GM19025 (cell line): ENCODE measurements around the gene SLC35G1.

Experiments
- ATAC-seq: cut with Tn5 transposase; IDR thresholded peaks from one replicate; pipeline ENCODE4 v1.9.1; 2021; ENCODE audit warnings: mild to moderate bottlenecking, low read depth, moderate library complexity; ENCODE audit not compliant: unreplicated experiment

Gene SLC35G1, protein sequence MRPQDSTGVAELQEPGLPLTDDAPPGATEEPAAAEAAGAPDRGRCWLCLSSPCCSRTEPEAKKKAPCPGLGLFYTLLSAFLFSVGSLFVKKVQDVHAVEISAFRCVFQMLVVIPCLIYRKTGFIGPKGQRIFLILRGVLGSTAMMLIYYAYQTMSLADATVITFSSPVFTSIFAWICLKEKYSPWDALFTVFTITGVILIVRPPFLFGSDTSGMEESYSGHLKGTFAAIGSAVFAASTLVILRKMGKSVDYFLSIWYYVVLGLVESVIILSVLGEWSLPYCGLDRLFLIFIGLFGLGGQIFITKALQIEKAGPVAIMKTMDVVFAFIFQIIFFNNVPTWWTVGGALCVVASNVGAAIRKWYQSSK

DNA sequence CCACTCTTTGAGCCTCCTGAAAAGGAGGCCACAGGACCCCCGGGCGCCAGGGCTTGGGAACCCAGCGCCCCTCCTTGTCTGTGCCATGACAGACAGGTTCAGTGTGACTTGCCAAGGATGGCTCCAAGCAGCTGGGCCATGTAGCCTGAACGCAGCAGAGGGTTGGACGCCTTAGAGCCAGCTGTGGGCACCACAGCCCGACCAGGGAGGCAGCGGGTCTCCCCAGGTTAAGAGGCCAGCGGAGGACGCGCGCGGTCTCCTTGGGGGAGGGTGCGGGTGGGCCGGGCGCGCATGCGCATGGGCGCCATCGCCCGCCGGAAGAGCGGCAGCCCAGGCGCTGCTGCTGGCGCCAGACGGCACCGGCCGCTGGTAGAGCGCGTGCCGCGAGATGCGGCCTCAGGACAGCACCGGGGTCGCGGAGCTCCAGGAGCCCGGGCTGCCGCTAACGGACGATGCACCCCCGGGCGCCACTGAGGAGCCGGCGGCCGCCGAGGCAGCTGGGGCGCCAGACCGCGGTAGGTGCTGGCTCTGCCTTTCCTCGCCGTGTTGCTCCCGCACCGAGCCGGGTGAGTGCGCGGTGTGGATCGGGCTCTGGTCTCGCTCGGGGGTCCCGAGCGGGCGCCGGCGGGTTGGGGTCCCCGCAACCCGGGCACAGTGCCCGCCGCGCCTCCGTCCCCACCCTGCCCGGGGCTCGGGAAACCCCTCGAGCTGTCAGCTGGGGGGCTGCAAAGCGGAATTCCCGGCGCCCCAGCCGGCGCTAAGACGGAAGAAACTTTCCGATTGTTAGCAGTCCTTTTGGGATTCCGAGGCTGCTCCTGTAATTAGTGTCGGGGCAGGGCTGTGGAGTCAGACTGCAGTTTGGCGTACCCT lies at the start of gene SLC35G1:
TSS of gene SLC35G1 (plus strand) at position 333 of the 870 bp plus-strand sequence. CDS start at position 389, 56 bp downstream.
- peak; percentile 91 for ATAC-seq

DNA sequence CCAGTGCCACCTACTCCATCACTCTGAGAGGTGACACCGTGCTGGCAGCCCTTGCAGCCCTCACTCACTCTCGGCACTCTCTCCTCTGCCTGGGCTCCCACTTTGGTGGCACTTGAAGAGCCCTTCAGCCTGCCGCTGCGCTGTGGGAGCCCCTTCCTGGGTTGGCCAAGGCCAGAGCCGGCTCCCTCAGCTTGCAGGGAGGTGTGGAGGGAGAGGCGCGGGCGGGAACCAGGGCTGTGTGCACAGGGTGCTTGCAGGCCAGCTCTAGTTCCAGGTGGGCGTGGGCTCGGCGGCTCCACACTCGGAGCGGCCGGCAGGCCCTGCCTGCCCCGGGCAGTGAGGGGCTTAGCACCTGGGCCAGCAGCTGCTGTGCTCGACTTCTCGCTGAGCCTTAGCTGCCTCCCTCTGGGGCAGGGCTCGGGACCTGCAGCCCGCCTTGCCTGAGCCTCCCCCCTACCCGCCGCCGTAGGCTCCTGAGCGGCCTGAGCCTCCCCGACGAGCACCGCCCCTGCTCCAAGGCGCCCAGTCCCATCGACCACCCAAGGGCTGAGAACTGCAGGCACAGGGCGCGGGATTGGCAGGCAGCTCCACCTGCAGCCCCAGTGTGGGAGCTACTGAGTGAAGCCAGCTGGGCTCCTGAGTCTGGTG lies 48.7 kb upstream of the SLC35G1 start:
- ATAC-seq, result no peak

DNA sequence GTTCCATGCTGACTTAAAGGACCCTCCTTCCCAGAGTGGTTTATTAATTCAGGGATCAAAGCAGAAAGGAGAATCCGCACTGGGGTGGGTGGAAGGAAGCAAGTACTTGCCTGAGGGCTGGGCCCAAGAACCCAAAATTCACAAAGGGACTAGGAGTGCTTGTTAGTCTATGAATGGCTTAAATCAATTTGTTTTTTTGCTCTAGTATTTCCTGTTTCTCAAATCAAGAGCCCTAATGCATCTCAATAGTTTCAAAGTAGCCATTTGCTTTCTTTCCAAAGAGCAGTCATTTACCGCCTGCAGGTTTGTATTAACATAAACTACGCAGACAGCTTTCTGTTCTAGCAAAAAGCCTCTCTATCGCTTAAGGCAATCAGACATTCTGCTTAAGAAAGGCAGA lies 44.2 kb upstream of the SLC35G1 start:
- no peak for ATAC-seq

DNA sequence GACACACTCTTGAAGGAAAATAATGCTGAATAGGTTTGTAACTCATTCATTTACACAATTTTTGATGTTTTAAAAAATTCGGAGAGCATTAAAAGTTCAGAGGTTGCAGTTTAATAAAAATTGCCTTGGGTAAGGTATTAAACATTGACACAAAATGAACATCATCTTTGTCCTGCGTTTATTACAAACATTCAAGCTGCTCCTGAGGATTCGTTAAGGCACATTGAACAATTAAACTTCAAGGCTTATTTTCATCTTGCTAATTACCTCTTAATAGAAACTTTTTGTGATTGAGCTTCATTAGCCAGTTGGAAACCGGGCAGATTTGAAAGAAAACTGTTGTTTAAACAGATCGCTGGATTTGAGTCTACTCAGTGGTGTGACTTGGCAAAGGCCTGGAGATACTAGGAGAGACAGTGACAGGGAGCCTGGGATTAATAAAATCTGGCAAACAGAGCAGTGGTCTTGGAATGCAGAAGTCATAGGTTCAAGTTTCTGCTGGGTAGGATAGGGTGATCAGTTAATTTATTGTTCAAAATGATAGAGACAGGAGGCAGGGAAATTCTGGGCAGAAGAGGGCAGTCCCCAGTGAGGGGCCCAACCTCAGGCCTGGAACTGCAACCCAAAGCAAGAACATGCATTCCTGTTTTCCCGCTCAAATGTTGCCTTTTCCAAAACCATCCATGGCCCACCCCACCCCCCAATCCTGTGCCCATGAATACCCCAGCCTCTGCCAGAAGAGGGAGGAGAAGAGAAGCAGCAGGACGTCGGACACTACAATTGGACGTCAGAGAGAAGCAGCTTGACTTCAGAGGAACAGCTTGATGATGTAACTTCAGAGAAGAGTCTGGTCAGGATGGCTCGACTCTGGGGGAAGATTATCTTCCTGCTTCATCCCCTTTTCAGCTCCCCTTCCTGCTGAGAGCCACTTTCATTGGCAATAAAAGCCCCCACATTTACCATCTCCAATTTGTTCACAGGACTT lies 43.5 kb upstream of the SLC35G1 start:
- ATAC-seq, result no peak

DNA sequence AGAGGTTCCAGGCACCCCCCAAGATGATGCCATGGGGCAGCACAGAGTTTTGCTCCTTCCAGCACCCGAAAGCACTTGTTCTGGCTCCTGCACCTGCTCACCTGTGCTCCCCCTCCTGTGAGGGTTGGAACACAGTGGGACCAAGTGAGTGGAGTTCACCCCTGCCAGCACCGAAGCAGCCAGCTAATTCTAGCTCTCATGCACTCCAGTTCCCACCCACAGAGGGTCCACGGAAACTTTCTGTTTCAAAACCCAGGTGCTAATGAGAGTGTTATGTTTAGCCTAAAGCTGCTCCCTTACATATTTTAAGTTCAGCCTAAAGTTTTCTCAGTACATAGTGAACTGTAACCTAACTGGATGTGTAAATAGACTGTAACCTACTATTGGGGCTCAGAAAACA lies 42.6 kb upstream of the SLC35G1 start:
- no peak for ATAC-seq

DNA sequence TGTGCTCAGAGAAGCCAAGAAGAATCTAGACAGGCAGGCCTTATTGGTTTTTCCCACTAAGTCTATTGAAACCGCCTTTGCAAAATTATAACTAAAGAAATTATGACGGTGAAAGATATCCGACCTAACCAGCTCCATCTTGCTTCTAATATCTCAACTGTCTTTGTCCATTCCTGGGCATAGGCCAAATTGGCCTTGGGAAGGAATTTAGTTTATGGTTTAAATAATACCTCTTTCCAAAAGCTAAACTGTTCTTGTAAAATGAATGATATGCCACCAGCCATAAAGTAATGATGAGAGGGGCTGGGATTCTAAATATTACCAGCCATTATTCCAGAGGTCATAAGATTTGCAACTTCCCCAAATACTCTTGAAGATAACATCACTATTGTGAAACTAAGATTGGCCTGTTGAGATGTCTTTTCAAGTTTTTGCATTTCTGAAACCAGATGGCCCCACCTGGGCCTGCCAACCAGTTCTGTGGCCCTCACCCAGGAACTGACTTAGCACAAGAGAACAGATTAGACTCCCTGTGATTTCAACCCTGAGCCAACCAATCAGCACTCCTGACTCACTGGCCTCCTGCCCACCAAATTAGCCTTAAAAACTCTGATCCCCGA lies 41.2 kb upstream of the SLC35G1 start:
- no peak for ATAC-seq

DNA sequence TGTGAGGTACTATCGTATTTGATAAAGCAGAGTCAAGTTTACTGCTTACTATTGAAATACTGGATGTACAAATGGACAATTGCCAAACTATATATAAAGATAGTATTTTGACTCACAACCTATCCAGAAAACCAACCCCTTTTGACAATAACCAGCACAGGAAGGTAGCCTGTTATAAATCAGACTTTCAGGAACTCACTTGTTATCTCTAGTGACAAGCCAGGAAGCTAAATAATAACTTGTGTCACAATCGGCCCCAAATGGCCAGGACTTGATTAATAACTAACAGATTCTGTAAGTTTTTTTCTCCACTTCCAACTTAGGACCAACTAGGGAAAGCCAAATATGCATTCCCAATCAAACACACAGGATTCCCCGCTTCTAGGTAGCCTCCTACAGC lies 38.8 kb upstream of the SLC35G1 start:
- ATAC-seq, result no peak

DNA sequence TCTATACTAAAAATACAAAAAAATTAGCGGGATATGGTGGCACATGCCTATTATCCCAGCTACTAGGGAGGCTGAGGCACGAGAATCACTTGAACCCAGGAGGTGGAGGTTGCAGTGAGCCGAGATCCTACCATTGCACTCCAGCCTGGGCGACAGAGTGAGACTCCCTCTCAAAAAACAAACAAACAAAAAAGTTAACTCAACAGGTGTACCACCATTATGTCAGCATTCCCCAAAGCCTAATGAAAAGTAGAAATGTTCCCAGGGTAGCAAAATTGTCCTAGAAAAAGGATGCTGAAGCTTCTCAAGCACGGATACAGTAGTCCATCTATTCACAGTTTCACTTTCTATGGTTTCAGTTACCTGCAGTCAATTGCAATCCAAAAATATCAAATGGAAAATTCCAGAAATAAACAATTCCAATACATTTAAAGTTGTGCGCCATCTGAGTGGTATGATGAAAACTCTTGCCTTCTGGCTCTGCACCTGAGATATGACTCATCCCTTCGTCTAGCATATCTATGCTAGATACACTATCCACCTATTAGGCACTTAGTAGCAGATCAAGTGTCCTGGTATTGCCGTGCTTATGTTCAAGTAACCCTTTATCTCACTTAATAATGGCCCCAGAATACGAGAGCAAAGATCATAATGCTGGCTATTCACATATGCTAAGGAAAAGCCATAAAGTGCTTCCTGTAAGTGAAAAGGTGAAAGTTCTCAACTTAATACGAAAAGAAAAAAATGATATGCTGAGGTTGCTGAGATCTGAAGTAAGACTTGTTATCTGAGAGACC lies 37.2 kb upstream of the SLC35G1 start:
- ATAC-seq, result no peak

DNA sequence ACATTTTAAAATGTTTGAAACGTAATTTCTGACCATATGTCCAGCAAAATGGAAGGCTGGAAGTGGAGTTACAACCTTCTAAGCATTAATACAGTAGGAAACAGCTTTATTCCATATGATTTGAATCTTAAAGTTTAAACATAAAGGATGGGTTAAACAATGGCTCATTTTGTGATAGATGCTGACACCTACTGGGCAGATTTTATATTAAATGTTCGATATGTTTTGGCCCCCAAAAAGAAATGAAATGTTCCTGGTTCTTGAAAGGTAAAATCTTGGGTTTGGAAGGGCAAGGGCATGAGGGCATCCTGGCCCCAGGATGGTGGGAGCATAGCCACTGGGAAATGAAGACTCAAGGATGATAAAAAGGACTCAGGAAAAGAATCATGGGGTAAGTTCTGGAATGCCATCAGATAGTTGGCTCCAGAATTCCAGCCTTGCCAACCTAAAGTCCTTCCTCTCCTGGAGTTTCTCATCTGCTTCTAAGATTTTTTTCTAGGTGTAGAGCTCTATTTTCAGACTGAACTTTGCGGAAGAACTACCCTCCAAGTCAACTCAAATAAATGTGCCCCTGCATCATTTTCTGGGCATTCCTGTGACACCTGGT lies 34.6 kb upstream of the SLC35G1 start:
- no peak for ATAC-seq

DNA sequence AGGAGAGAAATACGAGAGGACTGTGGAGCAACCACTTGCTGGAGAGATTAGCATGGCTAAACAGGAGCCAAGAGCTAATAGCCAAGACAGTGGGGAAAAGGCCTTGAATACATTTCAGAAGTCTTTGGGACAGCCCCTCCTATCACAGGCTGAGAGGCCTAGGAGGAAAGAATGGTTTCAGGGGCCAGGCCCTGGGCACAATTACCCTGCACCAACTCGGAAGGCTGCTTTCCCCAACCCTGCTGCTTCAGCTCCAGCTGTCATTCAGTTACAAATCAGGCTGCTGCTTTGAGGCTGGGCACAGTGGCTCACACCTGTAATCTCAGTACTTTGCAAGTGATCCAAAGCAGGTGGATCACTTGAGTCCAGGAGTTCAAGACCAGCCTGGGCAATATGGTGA lies 32.0 kb upstream of the SLC35G1 start:
- no peak for ATAC-seq

DNA sequence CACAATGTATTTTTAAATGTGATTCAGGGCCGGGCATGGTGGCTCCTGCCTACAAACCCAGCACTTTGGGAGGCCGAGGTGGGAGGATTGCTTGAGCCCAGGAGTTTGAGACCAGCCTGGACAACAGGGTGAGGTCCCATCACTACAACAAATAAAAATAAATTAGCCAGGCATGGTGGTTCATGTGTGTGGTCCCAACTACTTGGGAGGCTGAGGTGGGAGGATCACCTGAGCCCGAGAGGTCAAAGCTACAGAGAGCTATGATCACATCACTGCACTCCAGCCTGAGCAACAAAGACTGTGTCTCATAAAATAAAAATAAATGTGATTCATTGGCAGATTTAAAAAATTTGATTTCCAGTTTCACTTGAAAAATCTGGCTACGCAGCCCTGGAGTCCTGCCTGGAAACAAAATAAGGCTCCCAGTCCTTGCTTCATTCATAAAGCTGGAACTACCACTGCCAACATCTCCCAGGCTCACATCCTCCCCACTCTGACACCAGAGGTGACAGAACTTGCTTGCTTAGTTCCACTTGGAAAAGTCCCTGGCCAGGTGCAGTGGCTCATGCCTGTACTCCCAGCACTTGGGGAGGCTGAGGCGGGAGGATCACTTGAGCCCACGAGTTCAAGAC lies 27.9 kb upstream of the SLC35G1 start:
- ATAC-seq, result no peak

DNA sequence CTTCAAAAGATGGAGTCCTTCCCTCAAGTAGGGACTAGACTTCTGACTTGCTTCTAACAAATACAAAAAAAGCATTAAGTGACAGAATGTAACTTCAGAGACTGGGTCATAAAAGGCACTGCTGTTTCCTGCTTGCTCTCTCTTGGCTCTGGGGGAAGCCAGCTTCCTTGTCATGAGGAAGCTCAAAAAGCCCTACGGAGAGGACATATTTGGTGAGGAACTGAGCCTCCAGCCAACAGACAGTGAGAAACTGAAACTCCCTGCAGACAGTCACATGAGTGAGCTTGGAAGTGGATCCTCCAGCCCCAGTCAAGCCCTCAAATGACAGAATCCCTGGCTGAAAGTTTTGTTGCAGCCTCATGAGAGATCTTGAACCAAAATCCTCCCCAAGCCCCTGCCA lies 26.3 kb upstream of the SLC35G1 start:
- ATAC-seq, result no peak

DNA sequence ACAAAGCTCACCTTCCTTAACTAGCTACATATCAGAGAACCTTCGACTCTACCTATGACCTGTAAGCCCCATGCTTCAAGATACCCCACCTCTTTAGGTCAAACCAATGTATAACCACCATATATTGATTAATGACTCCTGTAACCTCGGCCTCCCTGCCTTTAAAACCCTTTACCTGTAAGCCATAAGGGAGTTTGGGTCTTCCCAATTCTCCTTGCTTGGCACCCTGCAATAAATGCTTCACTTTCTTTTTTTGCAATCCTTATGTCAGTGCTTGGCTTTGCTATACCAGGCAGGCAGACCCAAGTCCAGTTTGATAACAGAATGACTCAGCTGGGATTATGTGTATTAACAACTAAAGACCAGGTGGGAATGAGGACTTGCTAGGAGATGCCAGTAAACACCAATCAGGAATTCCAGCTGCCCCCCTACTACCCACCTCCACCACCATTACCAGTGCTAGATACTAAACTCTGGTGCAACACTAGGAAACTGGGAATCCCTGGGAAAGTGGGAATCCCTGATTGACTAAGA lies 22.0 kb upstream of the SLC35G1 start:
- no peak for ATAC-seq

DNA sequence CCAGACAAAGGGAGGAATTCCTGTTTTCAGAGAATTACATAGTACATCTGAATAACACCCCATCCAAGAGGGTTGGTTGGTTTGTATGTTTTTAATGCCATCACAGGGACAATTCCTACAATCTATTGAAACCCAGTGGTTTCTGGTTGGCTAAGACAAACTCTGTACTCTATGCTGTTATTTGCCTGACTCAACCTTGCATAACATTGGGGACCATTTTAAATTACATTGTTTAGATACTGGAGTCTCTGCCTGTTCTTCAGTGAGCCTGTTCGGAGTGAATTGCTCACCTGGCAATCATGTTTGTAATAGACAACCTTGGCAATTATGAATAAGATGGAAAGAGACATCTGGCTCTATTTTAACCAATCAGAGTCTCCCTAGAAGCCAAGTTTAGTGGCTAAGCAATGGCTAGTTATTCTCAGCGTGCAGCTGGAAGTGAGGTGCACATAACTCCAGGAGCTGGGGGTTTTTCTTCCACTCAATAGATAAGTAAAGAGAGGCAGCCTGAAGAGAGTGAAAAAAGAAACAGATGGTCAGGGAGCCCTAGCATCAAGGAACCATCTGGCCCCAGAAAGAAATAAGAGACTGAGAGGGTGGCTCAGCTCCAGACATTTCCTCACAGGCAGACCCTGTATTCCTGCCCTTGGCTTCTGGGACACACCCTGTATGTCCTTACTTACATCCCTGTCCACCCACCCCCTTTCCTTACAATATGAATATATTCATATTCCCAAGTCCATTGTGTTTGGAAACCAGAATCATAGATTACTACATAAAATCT lies 21.2 kb upstream of the SLC35G1 start:
- no peak for ATAC-seq

DNA sequence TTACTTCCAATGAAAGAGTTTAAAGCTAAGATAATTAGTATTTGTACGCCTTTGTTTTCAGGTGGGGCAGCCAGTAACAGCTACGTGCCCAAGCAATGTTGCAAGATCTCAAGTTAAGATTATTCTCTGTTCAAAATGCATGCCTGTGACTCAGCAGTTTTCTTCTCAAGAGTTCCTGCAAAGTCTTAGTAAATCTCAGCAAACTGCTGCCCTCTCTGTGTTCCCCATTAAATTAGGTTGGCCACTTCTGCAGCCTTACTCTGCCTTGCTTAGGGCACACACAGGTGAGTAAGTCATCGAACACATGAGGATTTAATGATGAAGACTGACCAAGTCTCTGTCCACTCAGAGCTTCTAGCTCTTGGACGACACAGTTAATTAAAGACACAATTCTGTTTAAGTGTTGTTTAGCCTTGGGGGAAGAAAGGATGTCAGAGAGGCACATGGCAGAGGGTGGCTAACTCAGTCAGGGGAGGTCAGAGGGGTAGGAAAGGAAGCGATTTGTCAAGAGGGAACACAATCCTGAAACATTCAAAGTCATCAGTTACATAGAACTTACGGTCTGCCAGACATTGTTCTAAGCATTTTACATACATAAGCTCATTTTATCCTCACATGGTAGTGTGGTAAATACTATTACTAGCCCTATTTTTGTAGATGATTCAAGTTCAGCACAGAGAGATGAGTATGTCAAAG lies 20.2 kb upstream of the SLC35G1 start:
- ATAC-seq, result no peak

DNA sequence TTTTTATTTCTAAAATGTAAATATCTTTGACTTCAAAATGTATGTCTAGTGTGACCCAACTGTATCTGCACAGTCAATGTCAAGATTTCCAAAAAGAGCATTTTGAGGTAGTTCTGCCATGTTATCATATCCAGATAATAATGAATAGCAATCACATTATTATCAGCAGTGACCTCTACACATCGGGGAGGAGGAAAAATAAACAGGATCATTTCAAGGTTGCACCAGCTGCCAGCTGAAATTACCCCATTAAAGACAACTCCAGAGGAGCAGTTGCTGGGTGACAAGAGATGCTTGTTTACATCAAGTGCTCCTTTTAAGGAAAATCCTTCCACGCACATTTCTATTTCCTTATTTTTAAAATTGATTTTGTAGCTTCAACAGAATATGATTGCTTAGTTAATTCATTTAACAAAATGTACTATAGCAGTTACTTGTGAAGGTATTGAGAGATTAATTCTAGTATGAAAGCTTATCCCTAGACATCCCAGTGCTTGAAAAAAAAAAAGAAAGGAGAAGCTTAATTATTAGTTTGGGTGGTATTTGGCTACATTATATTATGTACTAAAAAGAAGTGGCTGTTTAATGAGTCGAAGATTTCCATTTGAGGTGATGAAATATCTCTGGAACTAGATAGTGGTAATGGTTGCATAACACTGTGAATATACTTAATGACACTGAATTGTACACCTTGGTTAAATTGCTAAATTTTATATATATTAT lies 19.3 kb upstream of the SLC35G1 start:
- ATAC-seq, result no peak
